HepG2 (cell line): ENCODE results near the gene TMEM9B. TPM values are rescaled to one million over a fixed set of nuclear protein-coding genes. Genes with fewer than 3 reads are reported as not detected.

Experiments used
- AFF4 ChIP-seq: sonication (generic); formaldehyde crosslinking; IDR thresholded peaks from 2 replicates; pipeline ENCODE4 v1.4.0; 2020; ENCODE audit warnings: missing genetic modification reagents
- ARNTL ChIP-seq: sonication (generic); formaldehyde crosslinking; IDR thresholded peaks from 2 replicates; pipeline ENCODE4 v1.4.0; 2020; ENCODE audit warnings: mild to moderate bottlenecking, missing genetic modification reagents
- EZH2 ChIP-seq: conservative IDR thresholded peaks from 2 replicates; pipeline ENCODE4 v1.6.1; 2012; ENCODE audit warnings: mild to moderate bottlenecking, low read depth, low read length, moderate library complexity
- HOXD1 ChIP-seq: sonication (generic); formaldehyde crosslinking; IDR thresholded peaks from 2 replicates; pipeline ENCODE4 v1.5.0; 2020; ENCODE audit warnings: missing genetic modification reagents
- IKZF4 ChIP-seq: sonication (generic); formaldehyde crosslinking; IDR thresholded peaks from 2 replicates; pipeline ENCODE4 v1.5.1; 2020; ENCODE audit warnings: borderline replicate concordance, mild to moderate bottlenecking, low read depth, missing genetic modification reagents; ENCODE audit errors: not compliant biosample characterization
- KMT2A ChIP-seq: sonication (generic); formaldehyde crosslinking; IDR thresholded peaks from 2 replicates; pipeline ENCODE4 v1.4.0; 2020; ENCODE audit warnings: missing genetic modification reagents
- MEF2D ChIP-seq: sonication (generic); formaldehyde crosslinking; IDR thresholded peaks from 2 replicates; pipeline ENCODE4 v1.5.1; 2020; ENCODE audit warnings: mild to moderate bottlenecking, missing genetic modification reagents
- PHF8 ChIP-seq: sonication (generic); formaldehyde crosslinking; IDR thresholded peaks from 2 replicates; pipeline ENCODE4 v1.5.0; 2020; ENCODE audit warnings: missing genetic modification reagents
- POLR2AphosphoS5 ChIP-seq: IDR thresholded peaks from 2 replicates; pipeline ENCODE4 v1.6.1; 2012; ENCODE audit warnings: low read depth, low read length
- SIN3A ChIP-seq: IDR thresholded peaks from 2 replicates; pipeline ENCODE4 v1.6.1; 2011; ENCODE audit warnings: low read depth, mild to moderate bottlenecking, control low read depth, low read length, borderline replicate concordance
- TGIF2 ChIP-seq: IDR thresholded peaks from 2 replicates; pipeline ENCODE4 v1.6.1; 2016; ENCODE audit warnings: control low read depth, missing compliant biosample characterization
- ZFX ChIP-seq: sonication (generic); formaldehyde crosslinking; IDR thresholded peaks from 2 replicates; pipeline ENCODE4 v1.4.0; 2020; ENCODE audit warnings: mild to moderate bottlenecking, low read depth, missing genetic modification reagents, moderate library complexity
- ZNF503 ChIP-seq: sonication (generic); formaldehyde crosslinking; IDR thresholded peaks from 2 replicates; pipeline ENCODE4 v1.4.0; 2020; ENCODE audit warnings: missing genetic modification reagents
- ZNF773 ChIP-seq: sonication (generic); formaldehyde crosslinking; IDR thresholded peaks from 2 replicates; pipeline ENCODE4 v1.4.0; 2020; ENCODE audit warnings: missing genetic modification reagents, borderline replicate concordance
- ZNF782 ChIP-seq: sonication (generic); formaldehyde crosslinking; IDR thresholded peaks from 2 replicates; pipeline ENCODE4 v1.4.0; 2020; ENCODE audit warnings: missing genetic modification reagents, mild to moderate bottlenecking, borderline replicate concordance
- polyA plus RNA-seq, 8 experiments: library from polyadenylated mRNA; depleted of rRNA in 3 of 8; stranded (reverse) in 7 of 8; unstranded in 1 of 8; fragments of >200 nt; fragmentation: Illumina TruSeq in 4 of 8; extraction: Trizol in 4 of 8; gene quantifications; 2 replicates each; pipeline versions ENCODE4 v1.2.1 to v1.2.3, GENCODE V29; 2011 to 2016; ENCODE audit warnings: low read depth in 4 of 8, missing spikeins in 1 of 8, mixed read lengths in 1 of 8; ENCODE audit not compliant: insufficient read depth in 1 of 8
- total RNA-seq, 5 experiments: library from RNA; depleted of rRNA; stranded (reverse); fragments of >200 nt; fragmentation: Illumina TruSeq; extraction: Trizol; gene quantifications; 2 replicates each; pipeline ENCODE4 v1.2.3, GENCODE V29; 2016; ENCODE audit warnings: low read depth in 1 of 5
- TF ChIP-seq, protein P1 (sequence below): sonication (generic); formaldehyde crosslinking; IDR thresholded peaks from 2 replicates; pipeline ENCODE4 v1.9.0; 2022; ENCODE audit warnings: low read depth, missing genetic modification reagents
- TF ChIP-seq, protein P2 (sequence below): sonication (generic); formaldehyde crosslinking; IDR thresholded peaks from 2 replicates; pipeline ENCODE4 v1.5.0; 2020; ENCODE audit warnings: mild to moderate bottlenecking, low read depth, missing genetic modification reagents, borderline replicate concordance
- TF ChIP-seq, protein P3 (sequence below): sonication (generic); formaldehyde crosslinking; IDR thresholded peaks from 2 replicates; pipeline ENCODE4 v1.4.0; 2020; ENCODE audit warnings: missing genetic modification reagents
- TF ChIP-seq, protein P4 (sequence below): sonication (generic); formaldehyde crosslinking; IDR thresholded peaks from 2 replicates; pipeline ENCODE4 v1.8.0; 2022; ENCODE audit warnings: mild to moderate bottlenecking, missing genetic modification reagents, moderate library complexity

Gene TMEM9B
- total and polyA plus RNA-seq, 2 of the 13 experiments (the other 11 are each of a cell fraction or from before 2014, with no cell fraction given) = 12.4 to 20.8 TPM

DNA sequence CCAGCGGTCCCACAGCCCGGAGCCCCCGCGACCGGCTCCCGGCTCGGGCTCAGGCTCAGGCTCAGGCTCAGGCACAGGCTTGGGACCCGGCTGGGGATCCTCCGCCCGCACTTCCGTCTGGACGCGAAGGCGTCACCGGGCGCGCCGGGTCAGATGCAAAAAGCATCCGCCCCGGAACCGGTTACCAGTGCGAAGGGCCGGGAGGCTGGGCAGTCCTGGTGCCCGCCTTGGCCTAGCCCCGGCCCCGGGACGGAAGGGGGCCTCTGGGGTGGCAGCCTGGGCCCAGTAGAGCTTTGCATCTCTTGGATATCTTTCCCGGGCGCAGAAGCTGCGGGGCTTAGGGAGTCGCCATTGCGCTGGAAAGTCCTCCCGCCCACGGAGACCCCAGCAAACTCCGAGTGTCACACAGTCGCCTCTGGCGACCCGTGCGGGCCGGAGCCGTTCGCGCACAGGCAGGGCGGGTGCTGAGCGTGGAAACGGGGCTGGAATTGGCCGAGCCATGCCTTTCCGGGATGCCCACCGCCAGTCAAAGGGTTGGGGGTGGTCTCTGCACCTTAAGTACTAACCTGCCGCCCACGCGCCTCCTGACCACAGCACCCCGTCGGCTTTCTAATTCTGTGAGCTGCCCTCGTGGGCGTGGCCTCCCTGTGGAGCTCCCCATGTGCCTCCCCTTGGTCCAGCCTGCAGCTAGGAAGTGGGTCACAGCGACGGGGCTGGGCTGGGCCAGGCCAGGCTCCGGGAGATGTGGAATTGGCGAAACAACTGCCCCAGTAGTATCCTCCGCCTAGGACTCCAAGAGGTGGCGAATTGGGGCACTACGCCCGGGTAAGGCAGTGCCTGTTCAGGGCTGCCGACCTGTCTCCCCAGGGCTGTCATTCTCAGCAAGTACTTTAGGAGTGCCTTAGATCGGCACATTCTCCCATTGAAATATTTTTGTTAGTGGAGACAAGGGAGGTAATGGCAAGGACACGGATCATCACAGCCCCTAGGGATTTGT, at the start of gene TMEM9B (continued):
- TF ChIP-seq SIN3A (peak; percentile 56; the same call in 1 of the 2 replicates), ZNF782 (CRISPR knock-in tag) (0 out of 2 replicates have a peak, but pooled peaks have one; percentile 6), ZFX (peak; percentile 99), ZNF503 (CRISPR knock-in tag) (peak; percentile 43; the same call in 1 of the 2 replicates), TGIF2 (peak; percentile 89), HOXD1 (0 out of 2 replicates have a peak, but pooled peaks have one; percentile 38), PHF8 (CRISPR knock-in tag) (peak; percentile 99), ARNTL (CRISPR knock-in tag) (peak; percentile 35; the same call in 1 of the 2 replicates), ZNF773 (CRISPR knock-in tag) (0 out of 2 replicates have a peak, but pooled peaks have one; percentile 18), POLR2AphosphoS5 (peak; percentile 78), KMT2A (CRISPR knock-in tag) (peak; percentile 78; the same call in 1 of the 2 replicates), AFF4 (CRISPR knock-in tag) (no peak), MEF2D (CRISPR knock-in tag) (peak; percentile 43), EZH2 (no peak), IKZF4 (CRISPR knock-in tag) (peak; percentile 85)
- TF ChIP-seq, protein P1, sequence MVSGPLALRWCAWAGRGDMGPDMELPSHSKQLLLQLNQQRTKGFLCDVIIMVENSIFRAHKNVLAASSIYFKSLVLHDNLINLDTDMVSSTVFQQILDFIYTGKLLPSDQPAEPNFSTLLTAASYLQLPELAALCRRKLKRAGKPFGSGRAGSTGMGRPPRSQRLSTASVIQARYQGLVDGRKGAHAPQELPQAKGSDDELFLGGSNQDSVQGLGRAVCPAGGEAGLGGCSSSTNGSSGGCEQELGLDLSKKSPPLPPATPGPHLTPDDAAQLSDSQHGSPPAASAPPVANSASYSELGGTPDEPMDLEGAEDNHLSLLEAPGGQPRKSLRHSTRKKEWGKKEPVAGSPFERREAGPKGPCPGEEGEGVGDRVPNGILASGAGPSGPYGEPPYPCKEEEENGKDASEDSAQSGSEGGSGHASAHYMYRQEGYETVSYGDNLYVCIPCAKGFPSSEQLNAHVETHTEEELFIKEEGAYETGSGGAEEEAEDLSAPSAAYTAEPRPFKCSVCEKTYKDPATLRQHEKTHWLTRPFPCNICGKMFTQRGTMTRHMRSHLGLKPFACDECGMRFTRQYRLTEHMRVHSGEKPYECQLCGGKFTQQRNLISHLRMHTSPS = peak; percentile 83
- TF ChIP-seq, protein P2, sequence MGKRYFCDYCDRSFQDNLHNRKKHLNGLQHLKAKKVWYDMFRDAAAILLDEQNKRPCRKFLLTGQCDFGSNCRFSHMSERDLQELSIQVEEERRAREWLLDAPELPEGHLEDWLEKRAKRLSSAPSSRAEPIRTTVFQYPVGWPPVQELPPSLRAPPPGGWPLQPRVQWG (CRISPR knock-in tag) = no peak
- TF ChIP-seq, protein P3, sequence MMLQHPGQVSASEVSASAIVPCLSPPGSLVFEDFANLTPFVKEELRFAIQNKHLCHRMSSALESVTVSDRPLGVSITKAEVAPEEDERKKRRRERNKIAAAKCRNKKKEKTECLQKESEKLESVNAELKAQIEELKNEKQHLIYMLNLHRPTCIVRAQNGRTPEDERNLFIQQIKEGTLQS (CRISPR knock-in tag) = 0 out of 2 replicates have a peak, but pooled peaks have one; percentile 7
- TF ChIP-seq, protein P4, sequence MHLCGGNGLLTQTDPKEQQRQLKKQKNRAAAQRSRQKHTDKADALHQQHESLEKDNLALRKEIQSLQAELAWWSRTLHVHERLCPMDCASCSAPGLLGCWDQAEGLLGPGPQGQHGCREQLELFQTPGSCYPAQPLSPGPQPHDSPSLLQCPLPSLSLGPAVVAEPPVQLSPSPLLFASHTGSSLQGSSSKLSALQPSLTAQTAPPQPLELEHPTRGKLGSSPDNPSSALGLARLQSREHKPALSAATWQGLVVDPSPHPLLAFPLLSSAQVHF (CRISPR knock-in tag) = no peak
